Stimulated activated naive CD4-positive, alpha-beta T cell (primary cell): ENCODE data around the gene FN3K.

ENCODE experiments used
- DNase-seq, 6 experiments: peaks; one replicate each; lab custom pipeline; 2025; lab: John Stamatoyannopoulos, UW

FN3K gene

GRCh38 chr17:82703935-82704865 lies 31.2 kb upstream of the FN3K start:
- no peak for DNase-seq

- no peak for DNase-seq
These were observed 30.5 kb upstream of the FN3K start for GRCh38 chr17:82704886-82705285.

- DNase-seq, result no peak
These were observed 29.7 kb upstream of the FN3K start for GRCh38 chr17:82705756-82706155.

GRCh38 chr17:82709024-82709675 lies 26.3 kb upstream of the FN3K start:
- DNase-seq, result no peak

- DNase-seq, result no peak
These were observed 25.5 kb upstream of the FN3K start for GRCh38 chr17:82709676-82710498.

- no peak for DNase-seq
These were observed 24.7 kb upstream of the FN3K start for GRCh38 chr17:82710499-82711232.

GRCh38 chr17:82713071-82713723 lies 22.2 kb upstream of the FN3K start:
- no peak for DNase-seq

GRCh38 chr17:82716203-82717010 lies 19.0 kb upstream of the FN3K start, which contains the start of gene FN3KRP:
TSS of gene FN3KRP (plus strand) at chr17:82716706. CDS start at chr17:82716756, 50 bp downstream.
- peak; percentile 88 to 95 (median 93) for DNase-seq

GRCh38 chr17:82718986-82719685 lies 16.3 kb upstream of the FN3K start:
- no peak for DNase-seq

GRCh38 chr17:82720204-82720603 lies 15.2 kb upstream of the FN3K start:
- DNase-seq, result no peak

- no peak for DNase-seq
These were observed 12.9 kb upstream of the FN3K start for GRCh38 chr17:82722341-82723013.

GRCh38 chr17:82723169-82723807 lies 12.1 kb upstream of the FN3K start:
- no peak for DNase-seq

- no peak for DNase-seq
These were observed 9.0 kb upstream of the FN3K start for GRCh38 chr17:82726427-82726826.

- DNase-seq, result no peak
These were observed 5.7 kb upstream of the FN3K start for GRCh38 chr17:82729479-82730260.

GRCh38 chr17:82732118-82732743 lies 3.2 kb upstream of the FN3K start:
- no peak for DNase-seq

GRCh38 chr17:82736511-82737185 lies 1.2 kb downstream of the FN3K start:
- no peak for DNase-seq
